ENCODE results near the gene TST. TPM values are rescaled to one million over a fixed set of nuclear protein-coding genes. Genes with fewer than 3 reads are reported as not detected.

Gene TST
- total and polyA plus RNA-seq, 2 donors (not counting 1 experiment from before 2014, with no cell fraction given) = 1.4 to 5.9 TPM

DNA sequence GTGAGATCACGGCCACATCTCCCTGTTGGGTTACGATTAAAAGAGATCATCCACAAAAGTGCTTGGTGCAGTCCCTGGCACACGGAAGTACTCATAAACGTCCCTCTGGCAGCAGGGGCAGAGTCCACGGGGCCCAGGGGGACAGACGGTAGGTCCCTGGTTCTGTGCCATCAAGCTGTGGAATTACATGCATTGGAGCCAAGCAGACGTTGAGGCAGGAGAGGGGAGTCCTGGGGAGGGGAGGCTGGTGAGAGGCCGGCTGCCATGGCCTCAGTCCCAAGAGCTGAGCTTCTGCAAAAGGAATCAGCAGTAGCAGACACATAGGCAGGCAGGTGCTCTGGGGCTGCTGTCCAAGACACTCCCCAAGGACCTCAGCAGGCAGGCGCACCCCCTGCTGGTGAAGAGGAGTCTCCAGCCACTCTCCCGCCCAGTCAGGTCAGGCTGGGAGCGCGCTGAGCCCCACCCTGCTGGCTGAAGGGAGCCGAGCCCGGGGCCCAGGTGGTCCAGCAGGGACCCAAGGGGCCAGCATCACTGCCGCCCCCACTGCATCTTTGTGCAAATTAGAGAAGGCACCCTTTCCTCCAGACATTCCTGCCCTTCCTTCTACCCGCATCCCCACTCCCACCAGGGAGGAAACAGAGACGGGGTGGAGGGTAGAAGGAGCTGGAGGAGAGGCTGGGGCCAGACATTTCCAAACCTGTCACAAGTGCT, 24.7 kb upstream of the TST start:
- Mint-ChIP-seq H3K27ac (peak overlapping the region; percentile 67), H3K9me3 (ENCODE audit: insufficient read depth) (no peaks in the 10 kb centered on the region), H3K4me3 (no peak overlapping the region), H3K4me1 (peaks cover 15% of the 10 kb centered on the region), H3K27me3 (peaks cover 16% of the 10 kb centered on the region)
- H3K79me2 ChIP-seq (ENCODE audit: control insufficient read depth, insufficient read depth, low read length) = no peaks in the 10 kb centered on the region
- ATAC-seq (ENCODE audit: low read depth) (peak; percentile 95), DNase-seq (peak; percentile 70)
- no peak overlapping the region for H3K4me2 ChIP-seq (replicated peaks; ENCODE audit: low read depth, low read length, poor library complexity, severe bottlenecking)
- intact Hi-C loops (cut with micrococcal nuclease) = loop anchor here (1.0 to 10.0 kb wide), 3 partner anchors 189 to 497 kb away; no protein-coding TSS in a partner anchor
- TF ChIP-seq, protein P1, sequence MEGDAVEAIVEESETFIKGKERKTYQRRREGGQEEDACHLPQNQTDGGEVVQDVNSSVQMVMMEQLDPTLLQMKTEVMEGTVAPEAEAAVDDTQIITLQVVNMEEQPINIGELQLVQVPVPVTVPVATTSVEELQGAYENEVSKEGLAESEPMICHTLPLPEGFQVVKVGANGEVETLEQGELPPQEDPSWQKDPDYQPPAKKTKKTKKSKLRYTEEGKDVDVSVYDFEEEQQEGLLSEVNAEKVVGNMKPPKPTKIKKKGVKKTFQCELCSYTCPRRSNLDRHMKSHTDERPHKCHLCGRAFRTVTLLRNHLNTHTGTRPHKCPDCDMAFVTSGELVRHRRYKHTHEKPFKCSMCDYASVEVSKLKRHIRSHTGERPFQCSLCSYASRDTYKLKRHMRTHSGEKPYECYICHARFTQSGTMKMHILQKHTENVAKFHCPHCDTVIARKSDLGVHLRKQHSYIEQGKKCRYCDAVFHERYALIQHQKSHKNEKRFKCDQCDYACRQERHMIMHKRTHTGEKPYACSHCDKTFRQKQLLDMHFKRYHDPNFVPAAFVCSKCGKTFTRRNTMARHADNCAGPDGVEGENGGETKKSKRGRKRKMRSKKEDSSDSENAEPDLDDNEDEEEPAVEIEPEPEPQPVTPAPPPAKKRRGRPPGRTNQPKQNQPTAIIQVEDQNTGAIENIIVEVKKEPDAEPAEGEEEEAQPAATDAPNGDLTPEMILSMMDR (IDR thresholded peaks at IDR 0.05) = peak; percentile 67
- no peak for TF ChIP-seq EZH2 (IDR thresholded peaks at IDR 0.05; ENCODE audit: borderline replicate concordance, insufficient read depth, low read depth, low read length, poor library complexity, severe bottlenecking)
- H3K27ac ChIP-seq (ENCODE audit: low read length in 2 of 2) = no peak overlapping the region
- CTCF ChIA-PET = interaction anchor here (0.5 to 2.2 kb wide), 16 partner anchors 9 to 523 kb away, joined by 3 to 10 read pairs (median 4); partner anchors contain the start of genes IFT27, IL2RB, MPST and TST
- H3K4me1 ChIP-seq (ENCODE audit: control insufficient read depth in 2 of 2, insufficient read depth in 2 of 2, low read length in 2 of 2) = peaks cover 9 to 14% of the 10 kb centered on the region in 2 donors
- no peaks in the 10 kb centered on the region for H3K36me3 ChIP-seq (replicated peaks in 1 of 2; ENCODE audit: control extremely low read depth in 1 of 2, control insufficient read depth in 1 of 2, extremely low read depth in 1 of 2, insufficient read depth in 2 of 2, low read length in 1 of 2)
- no peak overlapping the region for H2AFZ ChIP-seq (ENCODE audit: insufficient read depth, low read depth, low read length, poor library complexity, severe bottlenecking)
- H3K9ac ChIP-seq (ENCODE audit: low read length) = no peak overlapping the region
- no peaks in the 10 kb centered on the region for H3K27me3 ChIP-seq (replicated peaks in 1 of 4; ENCODE audit: control extremely low read depth in 1 of 4, control insufficient read depth in 3 of 4, insufficient read depth in 4 of 4, low read length in 3 of 4)
- no peaks in the 10 kb centered on the region for H3K9me3 ChIP-seq (ENCODE audit: control extremely low read depth in 1 of 3, control insufficient read depth in 2 of 3, insufficient read depth in 1 of 3, low read length in 2 of 3)
- H3K4me3 ChIP-seq (ENCODE audit: control extremely low read depth in 1 of 5, extremely low read depth in 1 of 5, insufficient read depth in 1 of 5, low read depth in 2 of 5, low read length in 4 of 5) = no peak overlapping the region
- POLR2A ChIA-PET = interaction anchor here (0.6 kb wide), 1 partner anchor 512 kb away, joined by 9 read pairs; no protein-coding TSS in a partner anchor
- WGBS (ENCODE audit: insufficient coverage) = 41% methylated on average over 16 of the region's 17 CpGs
- H4K20me1 ChIP-seq (ENCODE audit: control insufficient read depth, insufficient read depth, low read length, poor library complexity, severe bottlenecking) = no peaks in the 10 kb centered on the region
